OCI-LY3 (cell line): ENCODE results near the gene AHRR.

Source experiments
- EZH2phosphoT487 ChIP-seq: fragments of 200-600 bp; shearing (Covaris generic); IDR thresholded peaks from 2 replicates; pipeline ENCODE4 v1.6.1; 2018; ENCODE audit warnings: antibody characterized with exemption, mixed run types, low read depth
- TF ChIP-seq, protein P1 (sequence below): fragments of 200-600, 300-600 bp; sonication (generic); IDR thresholded peaks from 2 replicates; pipeline ENCODE4 v1.5.1; 2014; ENCODE audit warnings: antibody characterized with exemption, low read length, low read depth

DNA sequence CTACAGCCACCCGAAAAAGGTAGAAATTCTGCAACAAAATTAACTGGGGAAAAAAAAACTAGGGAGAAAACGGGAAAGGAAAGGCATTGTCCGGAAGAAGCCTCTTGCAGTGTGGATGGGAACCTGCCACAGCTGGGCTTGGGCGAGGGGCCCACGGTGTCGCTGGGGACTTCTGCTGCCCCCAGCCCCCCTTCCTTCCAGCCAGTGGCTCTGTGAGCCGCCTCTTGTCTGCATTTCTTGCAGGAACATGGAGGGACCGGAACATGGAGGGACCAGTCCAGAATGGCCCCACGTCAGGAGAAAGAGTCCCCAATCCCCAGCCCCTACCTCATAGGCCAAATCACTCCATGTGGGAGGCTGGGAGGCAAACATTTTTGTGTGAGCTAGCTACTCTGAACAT, 84.5 kb downstream of the AHRR start:
- TF ChIP-seq, protein P1, sequence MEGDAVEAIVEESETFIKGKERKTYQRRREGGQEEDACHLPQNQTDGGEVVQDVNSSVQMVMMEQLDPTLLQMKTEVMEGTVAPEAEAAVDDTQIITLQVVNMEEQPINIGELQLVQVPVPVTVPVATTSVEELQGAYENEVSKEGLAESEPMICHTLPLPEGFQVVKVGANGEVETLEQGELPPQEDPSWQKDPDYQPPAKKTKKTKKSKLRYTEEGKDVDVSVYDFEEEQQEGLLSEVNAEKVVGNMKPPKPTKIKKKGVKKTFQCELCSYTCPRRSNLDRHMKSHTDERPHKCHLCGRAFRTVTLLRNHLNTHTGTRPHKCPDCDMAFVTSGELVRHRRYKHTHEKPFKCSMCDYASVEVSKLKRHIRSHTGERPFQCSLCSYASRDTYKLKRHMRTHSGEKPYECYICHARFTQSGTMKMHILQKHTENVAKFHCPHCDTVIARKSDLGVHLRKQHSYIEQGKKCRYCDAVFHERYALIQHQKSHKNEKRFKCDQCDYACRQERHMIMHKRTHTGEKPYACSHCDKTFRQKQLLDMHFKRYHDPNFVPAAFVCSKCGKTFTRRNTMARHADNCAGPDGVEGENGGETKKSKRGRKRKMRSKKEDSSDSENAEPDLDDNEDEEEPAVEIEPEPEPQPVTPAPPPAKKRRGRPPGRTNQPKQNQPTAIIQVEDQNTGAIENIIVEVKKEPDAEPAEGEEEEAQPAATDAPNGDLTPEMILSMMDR = no peak
- no peak for TF ChIP-seq EZH2phosphoT487
